Prostate gland (tissue), 2 donors: ENCODE measurements around the gene REPIN1.

ENCODE experiments used
- CTCF ChIP-seq, 4 experiments: fragments of 200-600 bp in 2 of 4; fragments of 450-650 bp in 2 of 4; sonication (generic) in 2 of 4; IDR thresholded peaks; 1 replicate in 3 of 4; 2 replicates in 1 of 4; pipeline ENCODE4 v1.5.1; 2016 to 2019; ENCODE audit warnings: antibody characterized with exemption in 4 of 4, mild to moderate bottlenecking in 2 of 4, moderate library complexity in 2 of 4
- POLR2A ChIP-seq: fragments of 450-650 bp; IDR thresholded peaks from one replicate; pipeline ENCODE4 v1.6.1; 2016; ENCODE audit warnings: antibody characterized with exemption, mild to moderate bottlenecking

GRCh38 chr7:150402671-150403321 is 34.2 kb downstream of the REPIN1 start:
- no peak for TF ChIP-seq POLR2A
- TF ChIP-seq CTCF (IDR thresholded peaks at IDR 0.05) = no peak
